SK-N-SH treated with all-trans-retinoic acid at 6 μM for 48 hours (cell line): ENCODE results near the gene NHSL2.

Experiments
- ISL1 ChIP-seq: fragments of 250-450 bp; sonication (Bioruptor Pico); IDR thresholded peaks from 2 replicates; pipeline ENCODE4 v2.1.2; 2022; ENCODE audit warnings: mild to moderate bottlenecking, moderate library complexity
- RARB ChIP-seq: fragments of 250-450 bp; sonication (Bioruptor Pico); IDR thresholded peaks from 2 replicates; pipeline ENCODE4 v1.8.0; 2021; ENCODE audit warnings: mild to moderate bottlenecking, moderate library complexity
- ZNF70 ChIP-seq: fragments of 450-650 bp; formaldehyde crosslinking; IDR thresholded peaks from 2 replicates; pipeline ENCODE4 v1.5.0; 2020; ENCODE audit warnings: mild to moderate bottlenecking, moderate library complexity

DNA sequence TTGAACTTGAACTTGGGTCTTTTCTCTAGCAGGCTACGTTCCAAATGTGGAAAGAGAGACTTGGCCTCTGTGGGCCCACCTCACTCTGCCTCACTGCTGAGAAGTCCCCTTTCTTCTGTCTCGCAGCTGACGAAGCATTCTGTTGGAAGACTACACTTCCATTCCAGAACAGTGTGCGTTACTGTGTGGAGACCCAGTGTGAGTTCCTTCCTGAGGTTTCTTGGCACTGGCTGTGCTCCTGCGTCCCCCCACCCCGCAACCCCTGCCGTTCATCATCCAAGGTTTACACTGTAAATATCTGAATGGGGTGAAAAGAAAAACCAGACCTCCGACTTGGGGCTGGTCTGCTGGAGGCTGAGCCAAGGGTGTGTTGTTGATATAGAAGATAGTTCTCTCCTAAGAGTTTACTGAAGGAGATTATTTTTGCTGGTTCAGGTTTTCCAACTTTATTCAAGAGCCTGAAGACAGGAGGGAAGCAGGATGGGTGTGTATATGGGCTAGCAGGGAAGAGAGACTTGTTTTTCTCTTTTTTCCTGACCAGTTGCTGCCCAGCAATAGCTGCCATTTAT is 34.7 kb downstream of the NHSL2 start:
- no peak for TF ChIP-seq ZNF70 (CRISPR knock-in tag)
- no peak for TF ChIP-seq ISL1 (CRISPR knock-in tag)
- no peak for TF ChIP-seq RARB (CRISPR knock-in tag)
